CD4-positive, CD25-positive, alpha-beta regulatory T cell (primary cell): ENCODE data around the gene STRC. TPM values are rescaled to one million over a fixed set of nuclear protein-coding genes. Genes with fewer than 3 reads are reported as not detected.
"Not testable (repeated sequence)": the region's sequence is repeated elsewhere in the genome, so short reads cannot be mapped to it uniquely, and the experiment has no call there.

Experiments
- ATAC-seq, 2 donors: fragments of 150-1000 bp; cut with Tn5 transposase; one replicate each; pipeline ENCODE4 v1.10.0; 2021; ENCODE audit warnings: low read depth in 2 of 2, moderate number of reproducible peaks in 2 of 2, moderate library complexity in 1 of 2
- DNase-seq, 3 donors: peaks; one replicate each; pipeline versions ENCODE4 v3.0.0 to v3.0.0-alpha.2; 2012 to 2022; ENCODE audit warnings: mixed read lengths in 1 of 3
- H3K27ac ChIP-seq: one replicate; pipeline ENCODE4 v1.7.0; 2013; ENCODE audit warnings: mild to moderate bottlenecking, low read length; ENCODE audit not compliant: insufficient read depth, poor library complexity, severe bottlenecking
- H3K27me3 ChIP-seq: one replicate; pipeline ENCODE4 v1.7.0; 2013; ENCODE audit warnings: low read length; ENCODE audit not compliant: control insufficient read depth, insufficient read depth
- H3K36me3 ChIP-seq: one replicate; pipeline ENCODE4 v1.7.0; 2013; ENCODE audit warnings: mild to moderate bottlenecking, low read length, moderate library complexity; ENCODE audit not compliant: control insufficient read depth, insufficient read depth
- H3K4me1 ChIP-seq: 2 replicates; pipeline ENCODE4 v1.7.0; 2013; ENCODE audit warnings: mild to moderate bottlenecking, low read length; ENCODE audit not compliant: insufficient read depth, control insufficient read depth, poor library complexity, severe bottlenecking
- H3K4me3 ChIP-seq: one replicate; pipeline ENCODE4 v1.7.0; 2013; ENCODE audit warnings: low read depth, mild to moderate bottlenecking, low read length, moderate library complexity
- H3K9me3 ChIP-seq, 2 experiments: 1 replicate in 1 of 2; 2 replicates in 1 of 2; pipeline ENCODE4 v1.7.0; 2013; ENCODE audit warnings: low read length in 2 of 2, mild to moderate bottlenecking in 1 of 2, moderate library complexity in 1 of 2; ENCODE audit not compliant: control insufficient read depth in 2 of 2
- H3K27ac Mint-ChIP-seq, 3 donors: one replicate each; pipeline ENCODE4 v1.8.0; 2020 to 2022; ENCODE audit warnings: mild to moderate bottlenecking in 3 of 3, mixed read lengths in 3 of 3, moderate library complexity in 2 of 3
- H3K27me3 Mint-ChIP-seq: one replicate; pipeline ENCODE4 v1.8.0; 2022; ENCODE audit warnings: mild to moderate bottlenecking, mixed read lengths
- H3K36me3 Mint-ChIP-seq: one replicate; pipeline ENCODE4 v1.8.0; 2020; ENCODE audit warnings: mixed read lengths
- H3K4me1 Mint-ChIP-seq, 4 donors: one replicate each; pipeline ENCODE4 v1.8.0; 2020 to 2022; ENCODE audit warnings: mixed read lengths in 4 of 4, mild to moderate bottlenecking in 1 of 4
- H3K4me3 Mint-ChIP-seq, 4 donors: one replicate each; pipeline ENCODE4 v1.8.0; 2020 to 2022; ENCODE audit warnings: mild to moderate bottlenecking in 4 of 4, mixed read lengths in 4 of 4, moderate library complexity in 3 of 4
- H3K9me3 Mint-ChIP-seq, 7 donors: one replicate each; pipeline ENCODE4 v1.8.0; 2020 to 2022; ENCODE audit warnings: mixed read lengths in 7 of 7, mild to moderate bottlenecking in 3 of 7, moderate library complexity in 2 of 7
- polyA plus RNA-seq, 4 donors: library from polyadenylated mRNA; unstranded; fragments of 300-500 nt; fragmentation: Illumina TruSeq; gene quantifications; one replicate each; pipeline ENCODE4 v1.2.3, GENCODE V29; 2021
- total RNA-seq: library from RNA; stranded (reverse); gene quantifications from one replicate; pipeline ENCODE4 v1.2.3, GENCODE V29; 2022

The STRC gene
- total and polyA plus RNA-seq, 5 donors from 2014 or later: 1.5 TPM; not detected in 4

DNA sequence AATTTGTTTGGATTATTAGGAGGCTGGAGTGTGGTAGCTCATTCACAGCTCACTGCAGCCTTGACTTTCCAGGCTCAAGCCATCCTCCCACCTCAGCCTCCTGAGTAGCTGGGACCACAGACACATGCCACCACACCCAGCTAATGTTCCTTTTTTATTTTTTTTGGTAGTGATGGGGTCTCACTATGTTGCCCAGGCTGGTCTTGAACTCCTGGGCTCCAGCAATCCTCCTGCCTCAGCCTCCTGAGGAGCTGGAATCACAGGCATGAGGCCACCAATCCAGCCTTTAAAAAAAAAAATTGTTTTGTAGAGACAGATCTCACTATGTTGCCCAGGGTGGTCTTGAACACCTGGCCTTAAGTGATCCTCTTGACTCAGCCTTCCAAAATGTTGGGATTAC is 8.3 kb upstream of the STRC start:
- not testable (repeated sequence) for H3K27me3 Mint-ChIP-seq, H3K4me3 Mint-ChIP-seq, DNase-seq, H3K27ac Mint-ChIP-seq, H3K4me1 Mint-ChIP-seq, H3K9me3 Mint-ChIP-seq, H3K4me1 ChIP-seq, H3K36me3 ChIP-seq, H3K9me3 ChIP-seq, H3K36me3 Mint-ChIP-seq, H3K4me3 ChIP-seq, H3K27ac ChIP-seq, H3K27me3 ChIP-seq, ATAC-seq

DNA sequence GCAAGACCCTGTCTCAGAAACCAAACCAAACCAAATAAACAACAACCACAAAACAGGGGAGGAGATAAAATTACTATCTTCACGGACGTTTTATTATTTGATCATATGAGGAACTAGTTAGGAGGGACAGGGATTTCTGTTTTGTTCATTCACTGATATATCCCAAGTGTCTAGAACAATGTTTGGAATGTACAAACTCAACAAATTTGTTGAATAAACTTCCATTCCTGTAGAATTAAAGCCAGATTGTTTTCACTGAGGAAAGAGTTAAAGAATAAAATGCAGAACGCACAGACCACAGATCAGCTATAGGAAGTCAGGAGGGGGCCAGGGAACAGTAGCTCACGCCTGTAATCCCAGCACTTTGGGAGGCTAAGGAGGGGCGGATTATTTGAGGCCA is 6.5 kb upstream of the STRC start:
- no peaks in the 10 kb centered on the region for H3K4me1 Mint-ChIP-seq
- H3K27me3 Mint-ChIP-seq: peaks cover 17% of the 10 kb centered on the region
- H3K4me3 ChIP-seq: no peak overlapping the region
- no peaks in the 10 kb centered on the region for H3K36me3 ChIP-seq
- no peak overlapping the region for H3K27ac Mint-ChIP-seq
- H3K4me3 Mint-ChIP-seq: no peak overlapping the region
- H3K4me1 ChIP-seq: no peaks in the 10 kb centered on the region
- no peak overlapping the region for H3K27ac ChIP-seq
- H3K27me3 ChIP-seq: peaks cover 1% of the 10 kb centered on the region
- H3K36me3 Mint-ChIP-seq: no peaks in the 10 kb centered on the region
- DNase-seq: no peak
- H3K9me3 ChIP-seq: no peaks in the 10 kb centered on the region
- H3K9me3 Mint-ChIP-seq: no peaks in the 10 kb centered on the region
- no peak for ATAC-seq

DNA sequence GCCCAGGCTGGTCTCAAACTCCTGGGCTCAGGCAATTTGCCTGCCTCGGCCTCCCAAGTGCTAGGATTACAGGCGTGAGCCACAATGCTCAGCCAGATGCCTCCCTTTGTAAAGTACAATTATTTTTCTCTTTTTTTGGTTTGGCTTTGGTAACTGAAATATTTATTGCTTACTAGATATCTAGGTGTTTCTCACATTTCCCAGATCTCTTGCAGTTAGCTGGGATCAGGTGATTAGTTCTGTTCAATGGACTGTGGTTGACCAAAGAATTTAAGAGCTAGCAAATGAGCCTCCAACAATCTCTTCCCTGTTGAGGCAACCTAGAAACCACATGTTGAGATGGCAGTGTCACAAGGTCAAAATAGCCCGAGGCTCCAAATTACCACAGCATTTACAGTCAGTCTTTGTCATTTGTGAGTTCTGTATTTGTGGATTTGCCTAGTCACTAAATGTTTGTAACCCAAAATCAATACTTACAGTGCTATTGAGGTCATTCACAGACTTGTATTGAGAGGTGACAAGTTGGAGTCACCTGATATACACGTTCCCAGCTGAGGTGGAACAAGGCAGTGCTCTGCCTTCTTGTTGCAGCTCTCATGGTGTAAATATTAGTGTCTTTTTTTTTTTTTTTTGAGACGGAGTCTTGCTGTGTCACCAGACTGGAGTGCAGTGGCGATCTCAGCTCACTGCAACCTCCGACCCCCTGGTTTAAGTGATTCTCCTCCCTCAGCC is 3.6 kb upstream of the STRC start:
- H3K4me1 ChIP-seq, H3K9me3 Mint-ChIP-seq, H3K36me3 Mint-ChIP-seq, H3K4me1 Mint-ChIP-seq, ATAC-seq, H3K36me3 ChIP-seq, H3K4me3 ChIP-seq, H3K27ac Mint-ChIP-seq, H3K27me3 ChIP-seq, H3K27ac ChIP-seq, H3K9me3 ChIP-seq, H3K4me3 Mint-ChIP-seq, DNase-seq: not testable (repeated sequence)
- peaks cover 25% of the 10 kb centered on the region for H3K27me3 Mint-ChIP-seq

DNA sequence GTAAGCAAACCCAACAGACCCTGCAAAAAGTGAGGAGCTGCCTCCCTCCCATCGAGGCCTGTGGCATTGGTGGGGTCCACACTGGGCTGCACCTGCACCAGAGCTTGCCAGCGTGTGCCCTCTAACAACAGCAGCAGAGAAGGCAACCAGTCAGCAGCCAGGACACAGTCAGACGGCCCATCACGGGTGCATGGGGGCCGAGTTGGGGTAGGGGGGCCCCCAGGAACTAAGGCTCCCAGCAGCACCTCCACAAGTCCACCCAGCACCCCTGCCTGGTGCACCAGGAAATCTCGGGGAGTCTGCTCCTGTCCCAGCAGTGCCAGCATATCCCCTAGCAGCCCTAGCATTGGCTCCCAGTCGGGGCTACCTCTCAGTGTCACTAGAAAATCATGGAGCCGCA is 850 bp downstream of the STRC start:
- H3K4me3 Mint-ChIP-seq, ATAC-seq, H3K4me3 ChIP-seq, H3K9me3 Mint-ChIP-seq, H3K4me1 ChIP-seq, H3K36me3 ChIP-seq, H3K27ac ChIP-seq, H3K27me3 ChIP-seq, DNase-seq, H3K36me3 Mint-ChIP-seq, H3K27ac Mint-ChIP-seq, H3K4me1 Mint-ChIP-seq, H3K9me3 ChIP-seq: not testable (repeated sequence)
- peaks cover 21% of the 10 kb centered on the region for H3K27me3 Mint-ChIP-seq

DNA sequence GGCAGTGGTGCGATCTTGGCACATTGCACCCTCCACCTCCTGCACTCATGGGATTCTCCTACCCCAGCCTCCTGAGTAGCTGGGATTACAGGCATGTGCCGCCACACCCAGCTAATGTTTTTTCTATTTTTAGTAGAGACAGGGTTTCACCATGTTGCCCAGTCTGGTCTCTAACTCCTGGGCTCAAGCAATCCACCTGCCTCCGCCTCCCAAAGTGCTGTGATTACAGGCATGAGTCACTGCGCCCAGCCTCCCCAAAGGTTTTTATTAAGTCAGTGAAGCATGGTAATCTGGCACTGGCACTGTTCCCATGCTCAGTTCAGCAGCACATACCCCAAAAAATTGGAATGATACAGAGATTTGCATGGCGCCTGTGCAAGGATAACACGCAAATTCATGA is 16.4 kb downstream of the STRC start:
- ATAC-seq, H3K27ac ChIP-seq, H3K4me3 ChIP-seq, H3K4me1 ChIP-seq, H3K36me3 ChIP-seq, H3K4me3 Mint-ChIP-seq, H3K27ac Mint-ChIP-seq, H3K9me3 ChIP-seq, H3K9me3 Mint-ChIP-seq, DNase-seq, H3K36me3 Mint-ChIP-seq, H3K4me1 Mint-ChIP-seq, H3K27me3 ChIP-seq: not testable (repeated sequence)
- H3K27me3 Mint-ChIP-seq: peaks cover 34% of the 10 kb centered on the region

DNA sequence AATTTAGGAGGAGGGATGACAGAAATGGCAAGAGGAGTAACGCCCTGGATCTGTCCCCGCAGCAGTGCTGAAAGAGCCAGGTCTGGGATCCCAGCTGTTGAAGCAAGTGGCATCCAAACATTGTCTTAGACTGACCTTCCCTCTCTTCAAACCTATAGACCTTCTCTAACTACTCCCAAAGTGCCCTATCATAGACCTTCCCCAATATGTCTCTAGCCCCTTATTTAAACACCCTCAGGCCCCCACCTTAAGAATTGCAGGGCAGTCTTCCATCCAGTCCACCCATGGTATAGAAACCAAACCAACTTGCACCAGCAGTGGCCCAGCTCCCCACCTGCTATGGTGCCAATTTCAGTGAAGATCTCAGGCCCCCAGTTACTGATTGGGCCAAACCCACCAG is 18.4 kb downstream of the STRC start:
- H3K9me3 Mint-ChIP-seq, H3K27ac ChIP-seq, H3K4me3 Mint-ChIP-seq, ATAC-seq, DNase-seq, H3K27me3 ChIP-seq, H3K36me3 ChIP-seq, H3K4me1 Mint-ChIP-seq, H3K4me1 ChIP-seq, H3K27ac Mint-ChIP-seq, H3K36me3 Mint-ChIP-seq, H3K4me3 ChIP-seq, H3K9me3 ChIP-seq: not testable (repeated sequence)
- H3K27me3 Mint-ChIP-seq: peaks cover 40% of the 10 kb centered on the region

DNA sequence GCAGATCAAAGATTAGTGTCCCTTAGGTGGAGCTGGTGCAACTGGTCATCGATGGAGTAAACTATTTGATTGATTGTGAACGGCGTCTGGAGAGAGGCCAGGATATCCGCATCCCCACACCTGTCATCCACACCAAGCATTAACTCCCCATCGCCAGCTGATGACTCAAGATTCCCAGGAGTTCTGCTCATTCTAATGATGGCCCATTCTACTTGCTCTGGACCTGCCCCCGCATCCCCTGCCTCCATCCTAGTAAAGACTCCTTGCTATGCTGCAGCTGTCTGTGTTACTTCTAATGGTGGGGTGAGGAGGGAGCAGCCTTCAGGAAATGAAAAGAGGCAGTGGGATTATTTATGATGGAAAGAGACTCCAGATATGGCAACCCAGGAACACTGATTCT is 19.5 kb downstream of the STRC start:
- not testable (repeated sequence) for H3K27ac ChIP-seq, H3K9me3 ChIP-seq, H3K4me3 ChIP-seq, H3K27ac Mint-ChIP-seq, ATAC-seq, H3K9me3 Mint-ChIP-seq, H3K36me3 ChIP-seq, H3K4me1 ChIP-seq, H3K27me3 ChIP-seq, H3K4me3 Mint-ChIP-seq, DNase-seq, H3K36me3 Mint-ChIP-seq, H3K4me1 Mint-ChIP-seq
- H3K27me3 Mint-ChIP-seq: peaks cover 40% of the 10 kb centered on the region

DNA sequence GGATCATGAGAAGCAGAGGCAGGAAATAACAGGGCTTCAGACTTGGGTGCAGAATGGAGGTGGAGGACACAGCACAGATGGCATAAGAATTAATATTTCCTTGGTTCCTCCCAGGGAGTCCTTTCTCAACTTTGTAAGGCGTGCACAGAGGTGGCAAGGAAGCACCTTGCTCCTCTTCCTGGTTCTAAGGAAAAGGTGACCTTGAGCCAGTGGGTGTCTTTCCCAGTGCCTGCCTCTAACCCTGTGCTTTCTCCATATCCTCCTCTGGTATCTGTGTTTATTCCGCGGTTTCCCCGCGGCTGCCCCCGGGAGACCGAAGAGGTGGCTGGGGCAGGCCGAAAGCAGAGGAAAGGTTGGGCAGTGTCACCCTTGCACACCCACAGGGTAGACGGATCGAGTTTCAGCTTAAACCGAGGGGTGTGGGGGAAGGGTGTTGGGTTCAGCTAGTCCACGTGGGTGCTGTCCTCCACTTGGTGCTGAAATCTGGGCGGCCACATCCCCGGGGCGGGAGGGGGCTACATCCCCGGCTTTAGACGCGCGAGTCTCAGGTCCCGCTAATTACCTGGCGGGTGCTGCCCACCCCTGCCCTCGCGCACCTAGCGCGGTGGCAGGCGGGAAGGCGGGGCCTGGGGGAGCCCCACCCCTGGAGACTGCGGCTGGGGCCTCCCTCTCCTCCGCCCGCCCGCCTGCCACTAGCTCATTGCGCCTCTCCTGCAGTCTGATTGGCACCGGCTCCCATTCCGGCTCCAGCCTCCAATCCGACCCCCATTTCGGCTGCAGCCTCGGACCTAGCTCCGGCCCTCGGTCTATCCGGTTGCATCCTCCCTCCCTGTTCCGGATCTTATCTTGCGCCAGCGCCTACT is 25.0 kb downstream of the STRC start, which contains the start of gene CKMT1B:
TSS of gene CKMT1B (plus strand) at position 700 of the 863 bp plus-strand sequence. CDS start 192 bp downstream, outside the sequence.
- not testable (repeated sequence) for H3K4me1 Mint-ChIP-seq, H3K36me3 ChIP-seq, ATAC-seq, H3K4me3 ChIP-seq, H3K27me3 ChIP-seq, H3K36me3 Mint-ChIP-seq, H3K27ac ChIP-seq, H3K4me3 Mint-ChIP-seq, H3K9me3 Mint-ChIP-seq, DNase-seq, H3K27ac Mint-ChIP-seq, H3K9me3 ChIP-seq, H3K4me1 ChIP-seq
- peaks cover 10% of the 10 kb centered on the region for H3K27me3 Mint-ChIP-seq
